HUES48 (cell line): ENCODE measurements around the gene CST7.
A peak's percentile ranks its signal among the peaks of the same experiment; 100 is the strongest.

Source experiments
- H3K27ac ChIP-seq: one replicate; pipeline ENCODE4 v1.7.0; 2013; ENCODE audit warnings: low read depth, low read length, inconsistent platforms
- H3K27me3 ChIP-seq: 2 replicates; pipeline ENCODE4 v1.6.1; 2013; ENCODE audit warnings: mild to moderate bottlenecking, low read length; ENCODE audit not compliant: control insufficient read depth, insufficient read depth
- H3K36me3 ChIP-seq: 2 replicates; pipeline ENCODE4 v1.6.1; 2013; ENCODE audit warnings: low read length; ENCODE audit not compliant: control insufficient read depth, insufficient read depth
- H3K4me1 ChIP-seq: 2 replicates; pipeline ENCODE4 v1.6.1; 2013; ENCODE audit warnings: mild to moderate bottlenecking, low read length; ENCODE audit not compliant: control insufficient read depth, insufficient read depth
- H3K4me3 ChIP-seq: 2 replicates; pipeline ENCODE4 v1.5.1; 2013; ENCODE audit warnings: mild to moderate bottlenecking, low read depth, low read length
- H3K9ac ChIP-seq: 2 replicates; pipeline ENCODE4 v1.6.1; 2013; ENCODE audit warnings: mild to moderate bottlenecking, low read depth, low read length, moderate library complexity
- H3K9me3 ChIP-seq: 2 replicates; pipeline ENCODE4 v1.6.1; 2013; ENCODE audit warnings: low read length; ENCODE audit not compliant: control insufficient read depth, insufficient read depth

CST7 gene

DNA sequence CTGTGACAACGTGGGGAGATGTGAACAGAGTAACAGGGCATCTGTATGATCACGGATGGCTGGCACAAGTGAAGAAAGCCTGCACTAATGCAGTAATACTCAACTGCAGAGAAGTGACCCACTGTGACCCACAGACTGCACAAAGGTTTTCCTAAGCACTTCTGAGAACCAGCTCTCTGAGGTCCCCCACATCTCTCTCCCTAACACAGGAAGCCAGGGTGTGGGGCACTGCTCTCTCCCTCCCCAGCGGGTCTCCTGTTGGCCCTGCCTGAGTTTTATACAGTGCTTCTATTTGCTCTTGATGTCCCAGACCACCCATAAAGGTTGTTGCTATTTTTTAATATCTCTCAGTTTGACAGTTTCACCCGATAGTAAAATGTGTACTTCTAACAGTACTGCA lies 32.2 kb downstream of the CST7 start:
- Histone ChIP-seq H3K9ac (no peak overlapping the region), H3K9me3 (0 out of 2 replicates have a peak, but pooled peaks cover 5% of the 10 kb centered on the region), H3K27me3 (no peaks in the 10 kb centered on the region), H3K36me3 (peaks cover 47% of the 10 kb centered on the region), H3K4me3 (no peak overlapping the region), H3K27ac (no peak overlapping the region), H3K4me1 (no peaks in the 10 kb centered on the region)

GRCh38 chr20:24981790-24982189 lies 32.7 kb downstream of the CST7 start:
- Histone ChIP-seq H3K4me3 (no peak overlapping the region), H3K4me1 (no peaks in the 10 kb centered on the region), H3K27ac (no peak overlapping the region), H3K36me3 (peaks cover 42% of the 10 kb centered on the region), H3K27me3 (no peaks in the 10 kb centered on the region), H3K9me3 (0 out of 2 replicates have a peak, but pooled peaks cover 2% of the 10 kb centered on the region), H3K9ac (no peak overlapping the region)

GRCh38 chr20:24983896-24984295 lies 34.8 kb downstream of the CST7 start:
- Histone ChIP-seq H3K27me3 (no peaks in the 10 kb centered on the region), H3K36me3 (peaks cover 33% of the 10 kb centered on the region), H3K27ac (no peak overlapping the region), H3K9ac (no peak overlapping the region), H3K4me3 (no peak overlapping the region), H3K4me1 (no peaks in the 10 kb centered on the region), H3K9me3 (no peaks in the 10 kb centered on the region)

GRCh38 chr20:24984961-24985640 lies 36.0 kb downstream of the CST7 start:
- Histone ChIP-seq H3K9me3 (no peaks in the 10 kb centered on the region), H3K27me3 (no peaks in the 10 kb centered on the region), H3K4me3 (no peak overlapping the region), H3K4me1 (no peaks in the 10 kb centered on the region), H3K36me3 (peaks cover 37% of the 10 kb centered on the region), H3K9ac (no peak overlapping the region), H3K27ac (no peak overlapping the region)

DNA sequence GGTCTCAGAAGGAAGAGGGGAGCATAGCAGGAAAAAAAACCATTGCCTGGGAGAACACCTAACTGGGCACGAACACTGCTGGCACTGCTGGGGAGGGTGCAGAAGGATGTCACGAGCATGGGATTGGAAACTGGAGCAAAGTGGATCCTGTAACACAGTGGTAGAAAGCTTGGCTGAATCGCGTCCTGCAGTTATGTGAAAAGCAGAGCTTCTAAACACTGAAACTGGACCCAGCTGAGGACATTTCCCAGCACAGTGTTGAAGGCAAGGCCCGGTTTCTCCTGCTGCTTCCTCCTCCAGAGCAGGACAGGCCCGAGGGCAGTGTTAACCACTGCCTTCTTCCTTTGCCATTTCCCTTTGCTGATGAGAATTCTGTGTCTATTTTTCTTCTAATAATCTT lies 36.7 kb downstream of the CST7 start:
- no peaks in the 10 kb centered on the region for H3K27me3 ChIP-seq
- H3K27ac ChIP-seq: no peak overlapping the region
- no peaks in the 10 kb centered on the region for H3K4me1 ChIP-seq
- no peak overlapping the region for H3K9ac ChIP-seq
- H3K9me3 ChIP-seq: no peaks in the 10 kb centered on the region
- H3K36me3 ChIP-seq: peaks cover 30% of the 10 kb centered on the region; the same call in 1 of the 2 replicates
- H3K4me3 ChIP-seq: no peak overlapping the region

DNA sequence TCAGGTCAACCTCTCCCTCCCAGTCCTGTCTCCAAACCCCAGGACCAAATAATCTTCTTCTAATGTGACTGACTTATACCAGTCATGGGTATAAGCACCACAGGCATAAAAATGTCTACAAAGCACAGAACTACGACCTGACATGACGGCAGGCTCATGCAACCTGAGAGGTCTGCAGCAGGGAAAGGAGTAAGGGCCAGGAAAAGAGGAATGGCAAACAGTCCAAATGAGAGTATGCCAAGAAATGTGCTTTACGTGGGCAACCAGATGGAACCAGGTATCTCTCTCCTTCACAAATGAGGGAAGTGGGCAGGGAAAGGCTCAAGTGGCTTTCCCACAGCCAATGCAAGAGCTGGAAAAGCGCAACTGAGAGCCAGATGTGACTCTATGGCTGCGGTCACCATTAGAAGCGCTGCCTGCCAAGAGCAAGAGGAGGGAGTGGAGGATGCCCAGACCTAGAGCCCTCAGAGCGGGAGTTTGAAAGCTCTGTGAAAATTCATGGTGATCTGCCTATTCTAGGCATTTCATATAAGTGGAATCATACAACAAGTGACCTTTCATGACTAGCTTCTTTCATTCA lies 37.5 kb downstream of the CST7 start:
- H3K9me3 ChIP-seq: no peaks in the 10 kb centered on the region

GRCh38 chr20:24987244-24987643 lies 38.2 kb downstream of the CST7 start:
- no peaks in the 10 kb centered on the region for H3K27me3 ChIP-seq
- H3K9ac ChIP-seq: no peak overlapping the region
- H3K4me1 ChIP-seq: 0 out of 2 replicates have a peak, but pooled peaks cover 5% of the 10 kb centered on the region
- H3K9me3 ChIP-seq: no peaks in the 10 kb centered on the region
- H3K27ac ChIP-seq: no peak overlapping the region
- peaks cover 17% of the 10 kb centered on the region; the same call in 1 of the 2 replicates for H3K36me3 ChIP-seq
- H3K4me3 ChIP-seq: no peak overlapping the region

More for the DNA sequence above, 37.5 kb downstream of the CST7 start:
- Histone ChIP-seq H3K27me3 (no peaks in the 10 kb centered on the region), H3K4me1 (0 out of 2 replicates have a peak, but pooled peaks cover 5% of the 10 kb centered on the region), H3K27ac (no peak overlapping the region), H3K9ac (no peak overlapping the region), H3K4me3 (no peak overlapping the region), H3K36me3 (peaks cover 23% of the 10 kb centered on the region; the same call in 1 of the 2 replicates)

DNA sequence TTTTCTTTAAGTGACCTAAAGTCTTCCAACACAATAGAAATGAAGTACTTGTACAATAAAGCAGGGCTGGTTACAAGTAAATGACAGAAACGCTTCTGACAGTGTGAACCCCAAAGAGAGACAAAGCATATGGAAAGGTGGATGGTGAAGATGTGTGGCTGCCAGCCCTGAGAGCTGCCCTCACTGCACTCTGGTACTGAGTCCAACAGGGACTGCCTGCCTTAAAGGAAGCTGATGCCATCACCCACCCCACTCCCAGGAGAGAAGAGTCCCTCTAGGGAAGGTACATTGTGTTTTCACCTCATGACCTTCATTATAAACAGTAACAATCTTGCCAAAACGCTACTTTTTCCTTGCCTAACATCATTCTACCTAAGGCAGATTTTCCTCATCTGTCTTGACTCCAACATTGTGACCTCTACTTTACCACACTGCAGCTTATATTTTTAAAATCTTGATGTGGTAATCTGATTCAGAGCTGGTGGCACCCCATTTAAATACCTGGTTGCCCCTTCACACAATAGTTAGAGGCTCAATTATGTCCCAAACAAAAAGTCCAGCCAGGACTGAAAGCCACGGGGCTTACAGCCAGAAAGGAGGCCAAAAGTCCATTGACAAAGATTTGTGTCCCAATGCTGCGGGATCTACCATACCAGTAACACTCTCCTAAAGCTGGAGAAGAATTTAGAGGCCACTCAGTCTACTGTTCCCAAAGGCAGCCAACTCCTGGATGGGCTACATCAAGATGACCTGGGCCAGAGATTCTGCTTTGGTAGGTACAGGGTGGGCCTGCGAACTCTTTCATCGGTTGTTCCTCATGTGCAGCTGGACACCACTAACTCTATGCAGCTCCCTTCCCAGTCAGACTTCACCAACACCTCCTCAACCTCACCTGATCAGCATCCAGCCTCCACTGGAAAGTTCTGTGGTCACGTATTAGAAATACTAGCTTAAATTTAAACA lies 39.1 kb downstream of the CST7 start:
- Histone ChIP-seq H3K27me3 (no peaks in the 10 kb centered on the region), H3K9me3 (no peaks in the 10 kb centered on the region), H3K4me3 (no peak overlapping the region), H3K36me3 (peaks cover 11% of the 10 kb centered on the region; the same call in 1 of the 2 replicates), H3K9ac (no peak overlapping the region), H3K27ac (no peak overlapping the region), H3K4me1 (peaks cover 7% of the 10 kb centered on the region)

GRCh38 chr20:24989162-24989561 lies 40.1 kb downstream of the CST7 start:
- no peak overlapping the region for H3K4me3 ChIP-seq
- H3K9me3 ChIP-seq: no peaks in the 10 kb centered on the region
- no peak overlapping the region for H3K9ac ChIP-seq
- H3K27ac ChIP-seq: no peak overlapping the region
- H3K36me3 ChIP-seq: peaks cover 4% of the 10 kb centered on the region; the same call in 1 of the 2 replicates
- H3K4me1 ChIP-seq: peaks cover 11% of the 10 kb centered on the region
- 0 out of 2 replicates have a peak, but pooled peaks cover 3% of the 10 kb centered on the region for H3K27me3 ChIP-seq

DNA sequence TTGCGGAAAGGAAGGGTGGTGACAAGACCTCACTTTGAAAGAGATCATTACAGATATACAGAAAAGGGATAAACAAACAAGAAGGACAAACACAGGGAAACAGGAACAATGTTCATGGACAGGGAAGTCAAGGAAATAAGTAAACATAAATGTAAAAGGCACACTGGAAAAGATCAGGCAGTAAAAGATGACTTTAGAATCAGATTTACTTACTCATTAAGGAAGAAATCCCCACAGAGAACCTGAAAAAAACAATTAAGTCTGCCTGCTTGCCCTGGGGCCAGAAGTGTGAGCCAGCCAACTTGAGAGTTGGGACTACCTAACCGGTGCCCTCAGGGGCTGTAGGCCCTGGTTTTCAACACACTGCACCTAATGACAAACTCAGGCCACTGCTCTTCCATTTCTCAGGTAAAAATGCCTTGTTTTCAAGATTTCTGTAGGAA lies 41.8 kb downstream of the CST7 start:
- peak overlapping the region; percentile 94; the same call in 1 of the 2 replicates for H3K4me3 ChIP-seq
- H3K27me3 ChIP-seq: 0 out of 2 replicates have a peak, but pooled peaks cover 3% of the 10 kb centered on the region
- H3K9me3 ChIP-seq: no peaks in the 10 kb centered on the region
- peaks cover 4% of the 10 kb centered on the region; the same call in 1 of the 2 replicates for H3K36me3 ChIP-seq
- H3K9ac ChIP-seq: no peak overlapping the region; the same call in 1 of the 2 replicates
- H3K4me1 ChIP-seq: peaks cover 11% of the 10 kb centered on the region
- no peak overlapping the region for H3K27ac ChIP-seq
